GM19099 (cell line): ENCODE data around the gene BTBD9.

Experiments used
- POLR2A ChIP-seq: IDR thresholded peaks from 3 replicates; pipeline ENCODE4 v1.6.1; 2011; ENCODE audit warnings: low read depth; ENCODE audit not compliant: insufficient read length; ENCODE audit errors: extremely low read depth

The BTBD9 gene

GRCh38 chr6:38658418-38659167, 18.9 kb upstream of the BTBD9 start:
- TF ChIP-seq POLR2A: no peak

- TF ChIP-seq POLR2A: no peak
Measured at GRCh38 chr6:38656896-38657295, 17.2 kb upstream of the BTBD9 start.

DNA sequence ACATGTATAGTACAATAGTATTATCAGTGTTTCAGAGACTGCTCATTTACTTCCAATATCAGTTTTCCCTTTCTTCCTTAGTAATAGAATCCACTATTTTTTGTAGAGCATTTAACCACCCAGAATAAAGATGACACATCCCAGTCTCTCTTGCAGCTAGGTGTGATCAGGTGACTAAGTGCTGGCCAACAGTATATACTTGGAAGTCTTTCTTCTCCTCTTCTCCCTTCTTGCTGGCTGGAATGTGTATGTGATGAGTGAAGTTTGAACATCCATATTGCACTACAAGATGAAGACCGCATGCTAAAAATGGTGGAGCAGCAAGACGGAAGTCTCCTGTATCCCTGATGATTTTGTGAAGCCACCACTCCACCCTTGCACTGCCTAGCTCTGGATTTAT, 14.5 kb upstream of the BTBD9 start:
- TF ChIP-seq POLR2A: no peak

- no peak for TF ChIP-seq POLR2A
Measured at GRCh38 chr6:38651121-38651784, 11.5 kb upstream of the BTBD9 start.

DNA sequence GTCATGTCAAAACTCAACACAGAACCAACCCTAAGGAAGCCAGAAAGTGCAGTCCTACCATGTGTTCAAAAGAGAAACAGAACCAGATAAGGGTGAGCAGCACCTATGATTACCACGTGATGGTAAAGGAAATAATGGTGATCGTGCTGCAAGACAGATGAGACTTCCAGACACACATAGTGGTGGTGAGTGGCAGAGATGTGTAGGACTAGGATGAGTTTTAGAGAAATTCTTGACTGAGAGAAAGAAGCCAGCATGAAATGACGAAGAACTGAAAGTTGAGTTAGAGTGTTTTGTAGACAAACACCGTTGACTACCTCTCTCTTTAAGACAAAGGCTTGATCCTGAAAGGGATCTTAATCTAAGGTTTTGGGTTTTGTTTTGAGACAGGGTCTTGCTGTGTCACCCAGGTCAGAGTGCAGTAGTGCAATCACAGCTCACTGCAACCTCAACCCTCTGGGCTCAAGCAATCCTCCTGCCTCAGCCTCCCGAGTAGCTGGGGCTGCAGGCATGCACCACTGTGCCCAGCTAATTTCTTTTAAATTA, 10.6 kb upstream of the BTBD9 start:
- no peak for TF ChIP-seq POLR2A

GRCh38 chr6:38649744-38650143, 10.0 kb upstream of the BTBD9 start:
- TF ChIP-seq POLR2A: no peak

- TF ChIP-seq POLR2A: no peak
Measured at GRCh38 chr6:38648629-38649028, 8.9 kb upstream of the BTBD9 start.

DNA sequence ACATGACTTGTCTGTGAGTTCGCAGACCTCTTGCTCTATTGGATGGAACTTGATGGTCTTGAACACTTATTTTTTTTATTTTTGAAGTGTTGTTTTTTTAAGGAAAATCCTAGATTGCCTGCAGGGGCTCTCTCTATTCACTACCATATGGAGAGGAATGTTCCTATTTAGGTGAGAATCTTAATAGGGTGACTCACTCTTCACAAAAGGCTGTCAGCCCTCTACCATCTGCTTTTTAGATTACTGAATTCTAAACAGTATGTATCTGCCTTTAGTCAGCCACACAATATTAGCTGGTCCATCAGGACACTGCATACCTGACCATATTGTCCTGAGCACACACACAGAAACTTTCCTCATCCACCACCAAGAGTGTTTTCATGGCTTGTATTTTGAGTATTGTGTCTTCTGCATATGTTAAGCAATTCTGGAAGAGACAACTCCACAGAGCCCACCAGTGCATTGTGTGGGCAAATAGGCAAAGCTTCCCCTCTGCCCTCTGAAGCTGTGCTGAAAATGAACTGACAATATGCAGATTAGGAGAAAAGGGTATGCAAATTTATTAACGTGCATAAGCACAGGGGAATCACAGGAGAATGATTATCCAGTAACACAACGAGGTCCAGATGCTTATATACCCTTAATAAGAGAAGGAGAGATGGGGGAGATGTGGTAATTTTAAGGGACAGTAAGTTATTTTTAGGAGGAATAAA, 6.6 kb upstream of the BTBD9 start:
- no peak for TF ChIP-seq POLR2A

DNA sequence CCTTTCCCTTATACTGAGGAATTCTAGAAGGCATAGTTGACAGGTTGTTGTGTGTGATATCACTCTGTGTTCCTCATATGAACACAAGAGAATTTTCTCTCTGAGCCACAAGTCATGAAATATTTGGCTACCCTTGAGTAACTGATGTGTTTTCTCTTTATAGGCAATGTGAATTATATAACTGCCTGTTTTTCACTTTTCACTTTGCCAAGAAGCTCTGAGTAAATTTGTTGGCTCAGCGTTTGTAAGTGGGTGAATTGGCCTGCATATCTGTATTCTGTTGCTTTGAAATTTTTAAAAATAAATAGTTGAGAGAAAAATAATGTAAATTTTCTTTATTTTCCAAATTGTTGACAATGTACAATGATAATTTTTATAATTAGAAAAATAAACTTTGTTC, 5.2 kb upstream of the BTBD9 start:
- no peak for TF ChIP-seq POLR2A

DNA sequence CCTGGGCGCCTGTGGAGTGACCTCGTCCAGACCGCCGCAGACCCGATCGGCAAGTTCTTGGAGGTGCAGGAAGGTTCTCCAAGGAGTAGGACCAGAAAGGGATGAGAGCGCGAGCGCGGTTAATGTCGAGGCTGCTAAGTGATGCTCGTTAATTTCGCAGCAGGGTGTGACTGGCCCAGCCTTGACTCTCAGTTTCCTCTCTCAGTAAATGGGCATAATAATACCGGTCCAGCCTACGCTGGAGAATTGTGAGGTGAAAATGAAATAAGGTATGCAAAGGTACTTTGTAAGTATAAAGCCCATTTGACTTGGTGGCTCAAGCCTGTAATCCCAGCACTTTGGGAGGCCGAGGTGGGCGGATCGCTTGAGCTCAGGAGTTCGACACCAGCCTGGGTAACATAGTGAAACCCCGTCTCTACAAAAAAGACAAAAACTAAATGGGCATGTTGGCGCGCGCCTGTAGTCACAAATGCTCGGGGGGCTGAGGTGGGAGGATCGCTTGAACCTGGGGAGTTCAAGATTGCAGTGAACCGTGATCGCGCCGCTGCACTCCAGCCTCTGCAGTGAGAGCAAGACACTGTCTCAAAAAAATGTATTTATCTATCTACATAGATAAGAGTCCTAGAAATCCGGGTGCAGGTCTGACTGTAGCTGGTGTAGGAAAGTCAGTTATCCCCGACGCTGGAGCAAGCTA, 634 bp upstream of the BTBD9 start:
- no peak for TF ChIP-seq POLR2A

DNA sequence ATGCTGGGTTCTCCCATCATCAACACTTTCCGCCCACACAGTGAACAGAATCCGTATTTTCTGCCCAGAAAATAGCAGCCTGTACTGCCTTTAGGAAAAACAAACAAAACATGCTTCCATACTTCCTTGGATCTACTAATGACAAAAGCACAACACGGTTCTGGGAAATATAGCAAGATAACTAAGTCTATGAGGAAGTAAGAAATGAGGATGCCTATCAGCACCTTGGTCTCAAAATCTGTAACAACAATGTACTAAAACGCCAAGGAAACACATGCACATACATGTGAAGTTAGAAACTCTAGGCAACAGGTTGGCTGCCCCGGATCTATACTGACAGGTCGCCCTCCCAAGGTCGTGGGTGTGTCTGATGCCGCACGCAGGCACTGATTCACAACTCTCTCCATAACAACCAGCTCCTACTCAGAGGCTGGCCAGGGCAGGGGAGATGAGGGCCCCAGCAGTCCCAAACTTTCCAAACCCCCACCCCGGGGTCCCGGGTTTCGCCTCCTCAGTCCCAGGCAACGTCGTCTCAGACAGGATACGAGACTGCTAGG, 710 bp downstream of the BTBD9 start:
- TF ChIP-seq POLR2A: no peak

DNA sequence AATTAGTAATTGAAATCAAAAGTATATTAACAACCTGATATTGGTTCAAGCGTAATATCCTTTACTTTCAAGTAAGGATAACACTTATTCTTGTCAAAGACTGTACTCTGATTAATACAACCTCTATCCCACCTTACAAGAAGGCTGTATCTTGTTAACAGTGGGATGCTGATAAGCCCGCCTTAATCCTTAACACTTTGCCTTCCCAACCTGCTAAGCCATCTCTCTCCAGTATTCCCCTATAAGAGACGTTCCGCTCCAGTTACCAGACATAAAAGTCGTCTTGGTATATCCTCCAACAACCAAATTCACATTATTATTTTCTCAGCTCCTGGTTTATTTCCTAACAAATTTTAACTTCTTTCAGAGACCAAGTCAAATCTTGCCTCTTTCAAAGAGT, 2.0 kb downstream of the BTBD9 start:
- TF ChIP-seq POLR2A: no peak

- TF ChIP-seq POLR2A: no peak
Measured at GRCh38 chr6:38636027-38636426, 3.7 kb downstream of the BTBD9 start.

DNA sequence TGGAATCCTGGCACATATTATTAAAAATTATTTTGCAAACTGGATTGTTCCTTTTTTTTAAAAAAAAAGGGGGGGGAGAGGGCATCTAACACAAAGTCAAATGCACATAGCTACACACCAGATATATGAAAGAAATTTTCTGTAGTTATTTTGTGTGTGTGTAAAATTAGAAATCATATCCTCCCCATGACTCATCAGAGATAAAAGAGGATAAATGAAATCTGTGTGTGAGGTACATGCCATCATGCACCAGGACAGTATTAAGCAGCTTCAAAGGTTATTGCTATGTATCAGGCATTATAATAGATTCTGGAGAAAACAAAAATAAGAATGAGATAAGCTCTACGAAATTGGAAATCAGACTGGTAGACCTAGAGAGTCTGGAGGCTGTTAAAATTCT, 5.2 kb downstream of the BTBD9 start:
- TF ChIP-seq POLR2A: no peak

GRCh38 chr6:38632490-38632889, 7.2 kb downstream of the BTBD9 start:
- no peak for TF ChIP-seq POLR2A
